K562 (cell line): ENCODE data around the gene HECW1. TPM values are rescaled to one million over a fixed set of nuclear protein-coding genes. Genes with fewer than 3 reads are reported as not detected.

Experiments
- ATAC-seq: fragments of 200-7000 bp; cut with Tn5 transposase; 3 replicates; pipeline ENCODE4 v1.9.1; 2020; ENCODE audit warnings: moderate library complexity
- BruUV-seq: library from RNA; stranded (reverse); fragments of 400-500 nt; replicated peaks from 2 replicates; lab custom pipeline; 2021; lab: Mats Ljungman, UMichigan
- CTCF ChIA-PET: fragments of 300-600 bp; formaldehyde crosslinking; extraction: SDS; loops from one replicate; lab custom pipeline; 2021; ENCODE audit warnings: low intra/inter-chr PET ratio; lab: Yijun Ruan, JAX
- POLR2A ChIA-PET: fragments of 300-600, 350-650 bp; sonication (Branson Sonifier 250); formaldehyde crosslinking; extraction: SDS; loops from one replicate; lab custom pipeline; 2021; ENCODE audit warnings: antibody characterized with exemption, inconsistent platforms; lab: Yijun Ruan, JAX
- DNase-seq, 4 experiments: peaks; one replicate each; pipeline versions ENCODE4 v3.0.0 to v3.0.0-alpha.2; 2011 to 2018; ENCODE audit warnings: low spot score in 3 of 4, mixed read lengths in 3 of 4; ENCODE audit errors: extremely low read depth in 1 of 4
- FAIRE-seq: peaks from 2 replicates; lab custom pipeline; 2011; peaks lifted over from hg19 to GRCh38; lab: Jason Lieb, UNC
- H2AFZ ChIP-seq: 2 replicates; pipeline ENCODE4 v1.6.0; 2011; ENCODE audit warnings: low read depth, low read length, control low read depth, inconsistent platforms
- H3K27ac ChIP-seq: fragments of 200-600 bp; 3 replicates; pipeline ENCODE4 v1.8.0; 2011; ENCODE audit warnings: low read depth, mild to moderate bottlenecking, control low read depth, inconsistent platforms, low read length, moderate library complexity, mixed read lengths; ENCODE audit errors: extremely low read depth
- H3K27me3 ChIP-seq, 2 experiments: fragments of 300-600 bp in 1 of 2; 2 replicates in 1 of 2; 3 replicates in 1 of 2; pipeline versions ENCODE4 v1.6.0 to v1.8.0; 2011; ENCODE audit warnings: inconsistent platforms in 2 of 2, low read length in 2 of 2, mild to moderate bottlenecking in 1 of 2, mixed read lengths in 1 of 2, moderate library complexity in 1 of 2; ENCODE audit not compliant: control insufficient read depth in 2 of 2, insufficient read depth in 2 of 2
- H3K36me3 ChIP-seq: fragments of 300-600 bp; 3 replicates; pipeline ENCODE4 v1.8.0; 2011; ENCODE audit warnings: mild to moderate bottlenecking, low read length, inconsistent platforms; ENCODE audit not compliant: control insufficient read depth, insufficient read depth
- H3K4me1 ChIP-seq, 2 experiments: fragments of 200-600 bp in 1 of 2; replicated peaks in 1 of 2; 2 replicates in 1 of 2; 3 replicates in 1 of 2; pipeline versions ENCODE4 v1.5.1 to v1.8.0; 2011; ENCODE audit warnings: inconsistent platforms in 2 of 2, low read length in 2 of 2, mild to moderate bottlenecking in 1 of 2, mixed read lengths in 1 of 2, moderate library complexity in 1 of 2; ENCODE audit not compliant: control insufficient read depth in 2 of 2, insufficient read depth in 2 of 2
- H3K4me2 ChIP-seq: 2 replicates; pipeline ENCODE4 v1.6.1; 2011; ENCODE audit warnings: low read length, control low read depth, inconsistent platforms, mixed read lengths; ENCODE audit not compliant: insufficient read depth
- H3K4me3 ChIP-seq: fragments of 200-600 bp; sonication (generic), shearing (Covaris generic); 2 replicates; pipeline ENCODE4 v1.5.1; 2016; ENCODE audit warnings: control low read depth, inconsistent platforms
- H3K79me2 ChIP-seq: fragments of 200-600 bp; 3 replicates; pipeline ENCODE4 v1.8.0; 2011; ENCODE audit warnings: low read length, inconsistent platforms; ENCODE audit not compliant: control insufficient read depth, insufficient read depth
- H3K9ac ChIP-seq, 2 experiments: 2 replicates each; pipeline versions ENCODE4 v1.6.0 to v1.6.1; 2011; ENCODE audit warnings: low read depth in 2 of 2, low read length in 2 of 2, control low read depth in 1 of 2, inconsistent platforms in 1 of 2, mild to moderate bottlenecking in 1 of 2, mixed read lengths in 1 of 2; ENCODE audit not compliant: insufficient read depth in 1 of 2
- H3K9me1 ChIP-seq: one replicate; pipeline ENCODE4 v1.6.0; 2011; ENCODE audit warnings: inconsistent platforms, mild to moderate bottlenecking, low read length, moderate library complexity; ENCODE audit not compliant: control insufficient read depth, insufficient read depth
- H3K9me3 ChIP-seq: replicated peaks from 2 replicates; pipeline ENCODE4 v1.5.1; 2011; ENCODE audit warnings: low read depth, low read length, inconsistent platforms; ENCODE audit not compliant: control insufficient read depth, insufficient read depth
- H4K20me1 ChIP-seq: replicated peaks from 2 replicates; pipeline ENCODE4 v1.6.1; 2011; ENCODE audit warnings: low read length, inconsistent platforms, mixed read lengths; ENCODE audit not compliant: control insufficient read depth, insufficient read depth
- BRCA1 ChIP-seq, 2 experiments: fragments of 450-650 bp in 1 of 2; sonication (generic) in 1 of 2; formaldehyde crosslinking in 1 of 2; IDR thresholded peaks; 2 replicates each; pipeline versions ENCODE4 v1.5.0 to v1.6.1; 2017 to 2020; ENCODE audit warnings: mild to moderate bottlenecking in 1 of 2, missing genetic modification reagents in 1 of 2
- ELF1 ChIP-seq: fragments of 200-800 bp; sonication (Bioruptor generic); IDR thresholded peaks from 2 replicates; pipeline ENCODE4 v1.6.1; 2016; ENCODE audit warnings: missing genetic modification characterization, missing compliant biosample characterization
- GTF3C2 ChIP-seq: IDR thresholded peaks from 3 replicates; pipeline ENCODE4 v1.6.1; 2011; ENCODE audit warnings: borderline replicate concordance, mild to moderate bottlenecking, moderate library complexity; ENCODE audit not compliant: insufficient read length; ENCODE audit errors: extremely low read depth
- NONO ChIP-seq, 2 experiments: fragments of 200-400 bp in 1 of 2; fragments of 450-650 bp in 1 of 2; formaldehyde crosslinking in 1 of 2; IDR thresholded peaks; 2 replicates each; pipeline ENCODE4 v1.6.1; 2017; ENCODE audit warnings: low read depth in 2 of 2, mild to moderate bottlenecking in 2 of 2, moderate library complexity in 2 of 2, low read length in 1 of 2
- SETDB1 ChIP-seq: IDR thresholded peaks from one replicate; pipeline ENCODE4 v1.6.1; 2012; ENCODE audit warnings: low read length, control low read depth, inconsistent platforms
- ZNF124 ChIP-seq: sonication (generic); formaldehyde crosslinking; IDR thresholded peaks from 2 replicates; pipeline ENCODE4 v1.8.1; 2022; ENCODE audit warnings: missing genetic modification reagents
- WGBS: fragments of 100-300 bp; shearing (Covaris generic); methylation state at CpG from one replicate; pipeline ENCODE4 v1.1.6; 2016; ENCODE audit warnings: low coverage, mixed read lengths; ENCODE audit not compliant: insufficient coverage; ENCODE audit errors: missing lambda C conversion rate; 5-methylcytosine and 5-hydroxymethylcytosine counted together
- in situ Hi-C: fragments of 300-500 bp; cut with MboI; formaldehyde crosslinking; loops from 4 replicates; pipeline ENCODE4 v1.15.0; 2018; ENCODE audit warnings: inconsistent platforms, mixed read lengths
- intact Hi-C: fragments of 100-400 bp; cut with micrococcal nuclease; formaldehyde crosslinking; loops from 2 replicates; pipeline ENCODE4 v1.14.2; 2022
- polyA plus RNA-seq, 8 experiments: library from polyadenylated mRNA; depleted of rRNA in 4 of 8; stranded (reverse) in 5 of 8; unstranded in 3 of 8; fragments of >200 nt; fragmentation: Nextera tagmentation in 2 of 8; fragmentation: Illumina TruSeq in 1 of 8; extraction: Ambion mirVana in 2 of 8; extraction: Trizol in 1 of 8; gene quantifications; 2 replicates each; pipeline versions ENCODE4 v1.2.1 to v1.2.3, GENCODE V29; 2011 to 2014; ENCODE audit warnings: inconsistent platforms in 1 of 8, missing spikeins in 1 of 8
- total RNA-seq, 7 experiments: library from RNA; depleted of rRNA in 6 of 7; stranded (reverse); fragments of >200 nt in 6 of 7; fragmentation: Illumina TruSeq in 2 of 7; extraction: Trizol in 2 of 7; gene quantifications; 2 replicates each; pipeline versions ENCODE4 v1.2.1 to v1.2.3, GENCODE V29; 2011 to 2021; ENCODE audit warnings: low replicate concordance in 1 of 7

Gene HECW1
- total and polyA plus RNA-seq, 9 of the 15 experiments (the other 6 are each of a cell fraction or from before 2014, with no cell fraction given): 0.07 to 0.31 (median 0.13) TPM; not detected in 4

GRCh38 chr7:43170571-43170970, 58.1 kb downstream of the HECW1 start:
- intact Hi-C loops: no loop called here
- no peak for FAIRE-seq
- TF ChIP-seq ELF1 (tag) (no peak), ZNF124 (CRISPR knock-in tag) (no peak), NONO (IDR thresholded peaks at IDR 0.05; ENCODE audit: low read depth in 2 of 2, low read length in 1 of 2) (no peak), BRCA1 (IDR thresholded peaks at IDR 0.05) (no peak), BRCA1 (CRISPR knock-in tag; IDR thresholded peaks at IDR 0.05) (no peak), GTF3C2 (no peak), SETDB1 (no peak)

More at GRCh38 chr7:43170571-43170970, 58.1 kb downstream of the HECW1 start:
- WGBS: 6% methylated on average over 3 of the region's 3 CpGs
- Histone ChIP-seq H4K20me1 (no peaks in the 10 kb centered on the region), H3K79me2 (no peaks in the 10 kb centered on the region), H3K27me3 (peaks cover 0 to 12% of the 10 kb centered on the region in 2 experiments; a peak in 2 of 5 replicates), H3K4me2 (no peak overlapping the region), H3K9me3 (no peaks in the 10 kb centered on the region), H3K27ac (no peak overlapping the region), H2AFZ (no peak overlapping the region), H3K9ac (no peak overlapping the region), H3K4me3 (no peak overlapping the region), H3K4me1 (no peaks in the 10 kb centered on the region), H3K36me3 (no peaks in the 10 kb centered on the region), H3K9me1 (peaks cover 2% of the 10 kb centered on the region)
- CTCF ChIA-PET: no interaction called here
- ATAC-seq: no peak
- DNase-seq: no peak
- POLR2A ChIA-PET: interaction anchor here (1.6 kb wide), 1 partner anchor 9 kb away, joined by 5 read pairs; no protein-coding TSS in a partner anchor
- BruUV-seq: no TSS peak
- in situ Hi-C loops: no loop called here
